Stimulated activated CD8-positive, alpha-beta memory T cell treated with anti-CD3 and anti-CD28 coated beads, Interleukin-4, amount 100 ng/mL, for 4 hours (primary cell): ENCODE measurements around the gene BAZ2B.

Source experiments
- DNase-seq, 2 donors: peaks; one replicate each; pipeline ENCODE4 v3.0.0-alpha.2; 2020; ENCODE audit warnings: low read depth in 2 of 2, low spot score in 1 of 2

Gene BAZ2B

GRCh38 chr2:159349674-159350299 lies 266.6 kb downstream of the BAZ2B start:
- DNase-seq = no peak

- DNase-seq = no peak
Observed at GRCh38 chr2:159326569-159327255, 289.6 kb downstream of the BAZ2B start.

DNA sequence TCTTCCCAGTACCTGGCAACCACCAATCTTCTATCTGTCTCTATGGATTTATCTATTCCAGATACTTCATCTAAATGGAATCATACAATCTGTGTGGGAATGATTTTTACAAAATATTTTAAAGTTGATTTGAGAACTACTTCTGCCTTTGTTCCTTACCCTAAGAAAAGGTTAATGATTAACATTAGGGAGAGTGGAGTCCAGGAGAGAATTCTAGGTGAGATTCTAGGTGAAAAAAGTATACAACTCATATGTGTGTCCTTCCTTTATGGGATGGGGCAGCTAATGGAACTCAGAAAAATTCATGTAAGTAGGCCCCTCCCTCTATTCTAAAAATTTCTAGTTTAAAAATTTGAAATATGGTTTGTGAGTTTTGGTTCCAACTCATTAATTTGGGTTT lies 293.9 kb downstream of the BAZ2B start:
- DNase-seq = no peak

- no peak for DNase-seq
Observed at GRCh38 chr2:159317392-159318088, 298.8 kb downstream of the BAZ2B start.

DNA sequence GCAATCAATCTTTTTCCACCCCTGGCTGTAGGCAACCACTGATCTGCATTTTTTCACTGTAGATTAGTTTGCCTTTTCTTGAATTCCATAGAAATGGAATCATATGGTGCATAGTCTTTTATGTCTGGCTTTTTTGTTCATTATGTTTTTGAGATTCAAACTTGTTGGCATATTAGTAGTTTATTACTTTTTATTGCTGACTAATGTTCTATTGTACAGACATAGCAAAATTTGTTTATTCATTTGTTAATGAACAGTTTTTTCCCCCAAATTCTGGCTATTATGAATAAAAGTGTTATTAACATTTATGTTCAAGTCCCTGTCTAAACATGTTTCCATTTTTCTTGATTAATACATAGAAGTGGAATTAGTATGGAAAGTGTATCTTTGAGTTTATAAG lies 308.4 kb downstream of the BAZ2B start:
- DNase-seq = no peak

DNA sequence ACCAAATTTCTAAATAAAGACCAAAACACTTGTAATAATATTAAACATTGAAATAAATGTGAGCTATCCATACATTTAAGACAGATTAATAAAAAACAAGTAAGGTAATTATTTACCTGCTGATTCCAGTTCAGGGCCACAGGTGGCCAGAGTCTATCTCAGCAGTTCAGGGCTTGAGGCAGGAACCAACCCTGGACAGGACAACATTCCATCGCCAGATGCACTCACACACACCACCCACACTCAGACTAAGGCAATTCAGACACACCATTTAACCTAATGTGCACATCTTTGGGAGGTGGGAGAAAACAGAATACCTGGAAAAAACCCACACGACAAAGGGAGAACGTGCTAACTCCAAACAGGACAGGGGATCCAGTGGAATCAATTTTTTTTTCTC lies 315.8 kb downstream of the BAZ2B start:
- DNase-seq = no peak

DNA sequence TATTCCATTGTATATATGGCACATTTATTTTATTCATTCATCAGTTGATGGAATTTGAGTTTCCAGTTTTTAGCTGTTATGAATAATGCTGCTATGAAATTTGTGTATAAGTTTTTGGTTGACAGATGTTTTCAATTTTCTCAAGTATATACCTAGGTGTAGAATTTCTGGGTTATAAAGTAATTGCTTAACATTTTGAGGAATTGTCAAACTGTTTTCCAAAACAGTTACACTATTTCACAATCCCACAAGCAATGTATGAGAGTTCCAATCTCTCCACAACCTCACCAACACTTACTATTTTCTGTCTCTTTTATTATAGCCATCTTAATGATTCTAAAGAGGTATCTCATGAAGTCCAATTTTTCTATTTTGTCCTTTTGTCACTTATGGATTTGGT lies 317.4 kb downstream of the BAZ2B start:
- DNase-seq = no peak

GRCh38 chr2:159297042-159297707 lies 319.2 kb downstream of the BAZ2B start:
- DNase-seq = no peak

- DNase-seq = no peak
Observed at GRCh38 chr2:159292157-159292556, 324.2 kb downstream of the BAZ2B start.

DNA sequence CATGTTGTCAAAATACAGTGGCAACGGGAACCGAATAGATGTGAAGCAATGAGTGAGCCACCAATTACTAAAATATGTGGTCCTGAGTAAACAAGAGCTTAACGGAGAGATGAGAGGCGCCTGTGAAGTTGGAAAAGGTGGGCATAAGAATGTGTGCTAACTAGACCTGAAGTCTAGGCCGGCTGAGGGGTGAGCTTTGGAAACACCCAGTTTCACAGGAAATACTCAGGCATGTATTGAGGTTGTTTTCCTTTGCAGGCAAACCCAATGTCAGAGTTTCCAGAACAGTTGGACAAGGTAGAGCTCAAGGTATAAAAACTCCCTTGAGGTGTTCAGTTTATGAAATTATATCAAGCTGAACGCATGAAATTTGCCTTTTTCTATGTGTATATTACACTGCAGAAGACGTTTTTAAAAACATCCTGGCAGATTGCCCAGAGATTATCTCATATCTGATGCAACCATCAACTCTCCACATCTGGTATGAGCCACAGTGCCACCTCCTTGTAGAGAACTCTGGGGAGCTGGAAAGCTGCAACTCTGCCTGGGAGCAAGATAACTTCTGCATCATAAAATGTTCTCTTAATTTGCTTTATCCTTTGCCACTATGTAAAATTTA lies 325.9 kb downstream of the BAZ2B start:
- no peak for DNase-seq

DNA sequence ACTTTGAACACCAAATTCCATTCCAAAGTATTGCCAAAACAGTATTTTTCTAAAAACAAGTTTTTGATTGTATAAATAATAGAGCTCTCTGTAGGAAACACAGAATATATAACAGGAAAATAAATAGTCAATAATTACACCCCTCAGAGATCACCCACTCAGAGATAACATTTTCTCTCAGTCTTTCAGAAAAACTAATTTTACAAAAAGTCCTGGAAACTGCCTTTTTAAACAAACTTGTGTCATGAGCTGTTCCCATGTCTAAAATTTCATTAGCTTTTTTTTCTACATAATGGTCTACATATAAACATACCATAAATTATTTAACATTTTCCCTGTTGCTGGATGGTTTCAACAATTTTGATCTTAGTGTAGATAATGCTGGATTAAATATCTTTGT lies 328.6 kb downstream of the BAZ2B start:
- DNase-seq = no peak

GRCh38 chr2:159286709-159287441 lies 329.5 kb downstream of the BAZ2B start:
- peak; percentile 91 to 96 for DNase-seq

GRCh38 chr2:159285929-159286708 lies 330.2 kb downstream of the BAZ2B start, which contains the start of gene WDSUB1:
TSS of gene WDSUB1 (minus strand) at chr2:159286703. CDS start at chr2:159283069, 3,634 bp downstream.
- peak in 1 of 2 donors; percentile 30 for DNase-seq

GRCh38 chr2:159285433-159285832 lies 330.9 kb downstream of the BAZ2B start:
- no peak for DNase-seq

DNA sequence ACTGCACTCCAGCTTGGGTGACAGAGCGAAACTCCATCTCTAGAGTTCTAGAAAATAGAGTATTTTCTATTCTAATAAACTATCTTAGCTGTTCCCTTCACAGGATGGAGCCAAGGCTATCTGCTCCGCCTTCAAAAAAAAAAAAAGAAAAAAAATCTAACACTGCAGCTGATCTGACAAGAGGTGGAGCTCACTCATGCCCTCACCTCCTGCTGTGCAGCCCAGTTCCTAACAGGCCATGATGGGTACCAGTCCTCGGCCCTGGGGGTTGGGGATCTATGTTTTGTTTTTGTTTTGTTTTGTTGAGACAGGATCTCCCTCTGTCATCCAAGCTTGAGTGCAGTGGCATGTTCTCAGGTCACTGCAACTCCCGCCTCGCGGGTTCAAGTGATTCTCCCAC lies 332.8 kb downstream of the BAZ2B start:
- no peak for DNase-seq

DNA sequence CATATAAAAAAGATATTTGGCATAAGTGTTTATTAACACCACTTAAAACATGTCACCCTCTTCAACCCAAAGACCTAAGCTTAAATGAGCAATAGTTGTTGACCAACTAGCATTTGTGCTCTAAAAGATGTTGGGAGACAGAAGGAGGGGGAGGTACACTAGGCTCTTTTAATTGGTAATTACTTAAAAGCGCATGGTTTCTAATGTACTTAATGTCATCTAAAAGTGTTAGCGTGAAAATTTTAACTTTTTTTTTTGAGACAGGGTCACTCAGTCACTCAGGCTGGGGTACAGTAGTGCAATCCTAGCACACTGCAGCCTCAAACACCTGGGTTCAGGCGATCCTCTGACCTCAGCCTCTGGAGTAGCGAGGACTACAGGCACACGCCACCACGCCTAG lies 335.3 kb downstream of the BAZ2B start:
- no peak for DNase-seq

GRCh38 chr2:159279700-159280099 lies 336.6 kb downstream of the BAZ2B start:
- DNase-seq = no peak

- DNase-seq = no peak
Observed at GRCh38 chr2:159275111-159275510, 341.2 kb downstream of the BAZ2B start.

DNA sequence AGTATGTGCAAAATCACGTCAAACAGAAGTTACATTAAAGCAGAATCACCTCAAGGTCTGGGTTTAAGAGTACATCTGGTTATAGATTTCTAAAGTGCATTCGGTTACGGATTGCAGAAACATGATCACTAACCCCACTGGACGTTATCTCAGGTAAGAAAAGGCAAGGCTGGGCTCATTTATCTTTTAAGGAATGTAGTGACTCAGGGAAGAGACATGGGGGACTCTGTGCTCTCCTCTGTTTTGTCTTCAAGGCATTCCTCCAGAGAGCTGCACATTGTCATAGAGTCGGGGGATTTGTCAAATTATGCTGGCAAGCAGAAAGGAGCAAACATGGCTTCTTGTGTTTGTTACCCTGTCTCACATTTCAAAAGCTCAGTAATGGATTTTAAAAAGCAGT lies 344.2 kb downstream of the BAZ2B start:
- DNase-seq = no peak
